Ectodermal cell (in vitro differentiated cells): ENCODE results near the gene TARP.
"Not testable (repeated sequence)": the region's sequence is repeated elsewhere in the genome, so short reads cannot be mapped to it uniquely, and the experiment has no call there.

ENCODE experiments used
- H3K27ac ChIP-seq: 2 replicates; pipeline ENCODE4 v1.7.0; 2013; ENCODE audit warnings: mild to moderate bottlenecking, low read depth, low read length; ENCODE audit not compliant: insufficient read depth, poor library complexity, severe bottlenecking
- H3K27me3 ChIP-seq: 2 replicates; pipeline ENCODE4 v1.7.0; 2013; ENCODE audit warnings: mild to moderate bottlenecking, low read length; ENCODE audit not compliant: insufficient read depth, control insufficient read depth, poor library complexity, severe bottlenecking
- H3K36me3 ChIP-seq: one replicate; pipeline ENCODE4 v1.7.0; 2013; ENCODE audit warnings: low read length; ENCODE audit not compliant: control insufficient read depth, insufficient read depth
- H3K4me1 ChIP-seq: one replicate; pipeline ENCODE4 v1.7.0; 2013; ENCODE audit warnings: low read length; ENCODE audit not compliant: control insufficient read depth, insufficient read depth
- H3K4me3 ChIP-seq: 2 replicates; pipeline ENCODE4 v1.7.0; 2013; ENCODE audit warnings: low read depth, low read length, control low read depth; ENCODE audit not compliant: insufficient read depth
- H3K9me3 ChIP-seq: 2 replicates; pipeline ENCODE4 v1.7.0; 2013; ENCODE audit warnings: mild to moderate bottlenecking, low read length, moderate library complexity; ENCODE audit not compliant: control insufficient read depth
- WGBS, 2 experiments: methylation state at CpG; one replicate each; pipeline ENCODE4 v1.1.7; 2013; ENCODE audit warnings: missing lambda C conversion rate in 2 of 2; 5-methylcytosine and 5-hydroxymethylcytosine counted together

TARP gene

DNA sequence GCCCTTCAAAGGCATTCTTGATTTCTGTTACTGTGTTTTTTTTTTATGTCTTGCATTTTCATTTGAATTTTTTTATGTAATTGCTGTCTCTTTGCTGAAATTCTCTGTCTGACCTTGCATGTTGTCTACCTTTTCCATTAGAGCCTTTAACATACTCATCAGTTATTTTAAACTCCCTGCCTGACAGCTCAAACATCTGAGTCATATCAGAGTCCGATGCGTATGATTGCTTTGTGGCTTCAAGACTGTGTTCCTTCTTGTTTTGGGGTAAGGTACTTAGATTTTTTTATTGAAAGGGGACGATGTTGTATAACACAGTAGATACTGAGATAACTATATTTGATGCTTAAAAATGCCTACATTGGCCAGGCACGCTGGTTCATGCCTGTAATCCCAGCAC, 9.7 kb upstream of the TARP start:
- no peaks in the 10 kb centered on the region for H3K36me3 ChIP-seq
- no peaks in the 10 kb centered on the region for H3K4me1 ChIP-seq
- H3K27ac ChIP-seq, result no peak overlapping the region
- H3K27me3 ChIP-seq, result no peaks in the 10 kb centered on the region
- H3K4me3 ChIP-seq, result no peak overlapping the region
- H3K9me3 ChIP-seq, result no peaks in the 10 kb centered on the region
- 93% methylated on average over 3 to 4 of the region's 4 CpGs for WGBS, 2 experiments

DNA sequence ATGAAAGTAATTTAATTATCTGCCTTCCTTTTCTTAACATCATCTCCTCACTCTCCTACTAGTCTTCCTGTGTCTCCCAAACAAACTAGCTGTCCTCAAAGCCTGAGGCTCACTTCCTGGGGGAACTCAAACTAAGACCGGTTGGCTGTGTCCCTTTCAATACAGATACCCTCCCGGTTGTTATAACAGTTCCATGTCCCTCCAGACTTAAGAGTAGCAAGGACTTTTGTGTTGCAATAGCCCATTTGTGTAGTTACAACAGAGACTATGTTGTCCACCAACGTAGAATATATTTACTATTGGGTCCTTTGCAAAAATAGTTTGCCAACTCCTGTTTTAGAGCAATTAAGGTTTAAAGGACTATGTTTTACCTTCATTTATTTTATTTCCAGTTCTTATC, 8.6 kb upstream of the TARP start:
- Histone ChIP-seq H3K4me3 (no peak overlapping the region), H3K27me3 (no peaks in the 10 kb centered on the region), H3K4me1 (no peaks in the 10 kb centered on the region), H3K27ac (no peak overlapping the region), H3K36me3 (no peaks in the 10 kb centered on the region), H3K9me3 (no peaks in the 10 kb centered on the region)
- WGBS, 2 experiments, result 89 to 90% methylated on average over 3 of the region's 3 CpGs

GRCh38 chr7:38281266-38281665, 7.8 kb upstream of the TARP start:
- Histone ChIP-seq H3K27me3 (no peaks in the 10 kb centered on the region), H3K4me1 (no peaks in the 10 kb centered on the region)

GRCh38 chr7:38280707-38281106, 7.3 kb upstream of the TARP start:
- Histone ChIP-seq H3K36me3 (no peaks in the 10 kb centered on the region), H3K27me3 (no peaks in the 10 kb centered on the region), H3K9me3 (no peaks in the 10 kb centered on the region), H3K4me1 (no peaks in the 10 kb centered on the region), H3K4me3 (no peak overlapping the region), H3K27ac (no peak overlapping the region)
- 93 to 95% methylated on average over 3 of the region's 3 CpGs for WGBS, 2 experiments

More at GRCh38 chr7:38281266-38281665, 7.8 kb upstream of the TARP start:
- no peak overlapping the region for H3K4me3 ChIP-seq
- H3K27ac ChIP-seq, result no peak overlapping the region
- H3K36me3 ChIP-seq, result no peaks in the 10 kb centered on the region
- H3K9me3 ChIP-seq, result no peaks in the 10 kb centered on the region

GRCh38 chr7:38280000-38280399, 6.6 kb upstream of the TARP start:
- Histone ChIP-seq H3K27me3 (no peaks in the 10 kb centered on the region), H3K36me3 (no peaks in the 10 kb centered on the region), H3K27ac (no peak overlapping the region), H3K4me1 (no peaks in the 10 kb centered on the region), H3K4me3 (no peak overlapping the region), H3K9me3 (no peaks in the 10 kb centered on the region)
- 86 to 93% methylated on average over 1 of the region's 1 CpG for WGBS, 2 experiments

GRCh38 chr7:38276096-38276877, 2.9 kb upstream of the TARP start:
- no peaks in the 10 kb centered on the region for H3K9me3 ChIP-seq
- H3K27me3 ChIP-seq, result no peaks in the 10 kb centered on the region
- H3K36me3 ChIP-seq, result no peaks in the 10 kb centered on the region
- H3K4me1 ChIP-seq, result no peaks in the 10 kb centered on the region
- no peak overlapping the region for H3K27ac ChIP-seq
- H3K4me3 ChIP-seq, result no peak overlapping the region
- 81 to 87% methylated on average over 5 to 6 of the region's 6 CpGs for WGBS, 2 experiments

DNA sequence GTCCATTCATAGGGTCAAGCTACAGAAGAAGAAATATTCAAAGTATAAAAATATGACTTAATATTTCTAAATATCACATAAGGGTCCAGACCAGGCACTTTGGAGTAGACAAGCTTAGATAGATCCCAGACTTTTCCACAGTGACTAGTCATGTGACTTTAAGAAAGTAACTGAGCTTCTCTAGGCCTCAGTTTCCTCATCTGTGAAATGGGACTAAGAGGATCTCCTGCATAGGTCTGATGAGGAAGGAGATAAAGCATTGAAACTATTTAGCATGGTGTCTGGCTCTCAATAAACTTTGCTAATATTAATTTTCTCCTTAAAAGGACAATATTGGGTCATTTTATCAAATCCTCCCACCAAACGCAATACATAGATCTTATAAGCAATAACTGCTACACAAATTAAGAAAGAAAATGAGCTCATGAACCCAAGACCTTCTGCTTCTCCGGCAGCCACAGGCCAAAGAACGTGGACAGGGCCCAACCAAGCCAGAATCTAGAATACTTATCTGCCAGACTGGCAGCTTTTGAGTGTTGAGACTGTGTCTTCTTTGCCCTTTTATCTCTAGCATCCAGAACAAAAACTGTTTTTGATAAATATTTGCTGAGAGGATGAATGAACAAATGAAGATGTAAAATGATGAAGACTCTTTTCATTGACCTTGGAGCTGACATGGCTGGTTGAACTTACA, 1.6 kb upstream of the TARP start:
- no peaks in the 10 kb centered on the region for H3K9me3 ChIP-seq
- no peaks in the 10 kb centered on the region for H3K36me3 ChIP-seq
- H3K4me1 ChIP-seq, result no peaks in the 10 kb centered on the region
- WGBS, 2 experiments, result 95 to 96% methylated on average over 3 of the region's 3 CpGs
- no peak overlapping the region for H3K4me3 ChIP-seq
- no peaks in the 10 kb centered on the region for H3K27me3 ChIP-seq
- no peak overlapping the region for H3K27ac ChIP-seq

DNA sequence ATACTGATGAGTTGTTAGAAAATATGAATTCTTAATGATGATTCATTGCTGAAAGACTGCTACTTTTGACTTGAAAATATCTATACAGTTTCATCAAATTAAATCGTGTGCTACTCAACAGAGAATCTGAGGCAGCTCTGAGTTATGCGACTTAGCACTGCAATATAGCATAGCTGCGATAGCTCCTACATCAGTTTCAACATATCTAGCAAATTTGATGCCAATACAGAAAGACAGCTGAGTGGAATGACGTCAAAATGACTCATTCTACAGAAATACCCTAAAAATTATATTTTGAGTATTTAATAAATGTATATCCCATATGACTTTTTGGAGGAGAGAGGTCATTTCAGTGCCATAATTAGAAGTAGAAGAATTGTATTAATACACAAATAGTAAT, 1.1 kb upstream of the TARP start:
- H3K36me3 ChIP-seq, result no peaks in the 10 kb centered on the region

DNA sequence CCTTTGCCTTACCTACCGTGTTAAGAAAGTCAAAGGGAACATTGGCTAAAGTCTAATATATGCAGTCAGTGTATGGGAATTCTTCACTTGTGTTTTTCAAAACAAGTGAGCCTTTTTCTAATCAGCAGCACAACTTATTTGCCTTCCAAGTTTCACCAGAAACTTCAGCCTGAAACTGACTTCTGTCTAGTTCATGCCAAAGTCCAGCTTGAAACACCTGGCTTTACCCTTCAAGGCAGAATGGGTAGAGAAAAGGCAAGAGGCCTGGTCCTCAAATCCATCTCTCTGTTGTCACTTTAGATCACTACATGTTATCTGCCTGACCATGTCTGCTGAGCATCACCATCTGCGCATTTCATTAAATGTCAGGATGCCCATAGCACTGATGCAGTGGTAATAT, 3.0 kb downstream of the TARP start:
- not testable (repeated sequence) for H3K9me3 ChIP-seq, H3K36me3 ChIP-seq, H3K4me3 ChIP-seq, H3K4me1 ChIP-seq, H3K27me3 ChIP-seq, H3K27ac ChIP-seq
- 88% methylated on average over 1 of the region's 2 CpGs; no CpG with 5 or more reads in 1 of the 2 experiments for WGBS, 2 experiments

More for the DNA sequence above, 1.1 kb upstream of the TARP start:
- WGBS, 2 experiments, result 93 to 96% methylated on average over 3 of the region's 4 CpGs
- Histone ChIP-seq H3K9me3 (no peaks in the 10 kb centered on the region), H3K4me3 (no peak overlapping the region), H3K27ac (no peak overlapping the region), H3K27me3 (no peaks in the 10 kb centered on the region), H3K4me1 (no peaks in the 10 kb centered on the region)

DNA sequence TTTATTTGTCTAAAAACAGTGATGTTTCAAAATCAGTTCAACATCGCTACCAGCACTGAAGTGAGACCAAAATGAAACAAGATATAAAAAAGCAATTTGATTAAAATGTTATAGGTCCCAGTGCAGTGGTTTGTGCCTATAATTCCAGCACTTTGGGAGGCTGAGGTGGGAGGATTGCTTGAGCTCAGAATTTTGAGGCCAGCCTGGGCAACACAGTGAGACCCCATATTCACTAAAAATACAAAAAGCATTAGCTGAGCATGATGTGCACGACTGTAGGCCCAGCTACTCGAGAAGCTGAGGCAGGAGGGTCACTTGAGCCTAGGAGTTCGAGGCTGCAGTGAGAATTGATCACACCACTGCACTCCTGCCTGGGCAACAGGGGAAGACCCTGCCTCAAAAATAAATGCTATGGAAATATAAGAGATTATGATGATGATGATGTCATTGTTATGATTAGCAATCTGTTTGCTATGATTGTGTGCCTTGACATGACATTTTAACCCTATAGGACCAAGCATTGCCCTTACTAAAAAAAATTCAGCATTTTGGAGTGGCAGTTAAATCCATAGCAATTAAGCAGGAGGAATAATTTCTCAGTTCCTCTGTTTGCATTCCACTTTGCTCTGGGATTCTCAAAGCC, 3.6 kb downstream of the TARP start:
- not testable (repeated sequence) for H3K9me3 ChIP-seq, H3K36me3 ChIP-seq, H3K27me3 ChIP-seq, H3K27ac ChIP-seq, H3K4me1 ChIP-seq, H3K4me3 ChIP-seq
- WGBS, 2 experiments, result 86 to 89% methylated on average over 3 of the region's 4 CpGs
